KMS-11 (cell line): ENCODE data around the gene SRGAP1.

Experiments
- H2AFZ ChIP-seq: fragments of 200-600 bp; sonication (generic); 2 replicates; pipeline ENCODE4 v1.6.1; 2016; ENCODE audit warnings: antibody characterized with exemption, mixed run types, low read depth
- H3K27ac ChIP-seq: fragments of 200-600 bp; sonication (generic); 2 replicates; pipeline ENCODE4 v1.6.1; 2016; ENCODE audit warnings: mild to moderate bottlenecking, mixed run types
- H3K27me3 ChIP-seq: fragments of 200-600 bp; sonication (generic); 2 replicates; pipeline ENCODE4 v1.6.1; 2017; ENCODE audit warnings: mild to moderate bottlenecking, low read depth, mixed run types, moderate library complexity; ENCODE audit not compliant: insufficient read depth
- H3K36me3 ChIP-seq: fragments of 200-600 bp; sonication (generic); 2 replicates; pipeline ENCODE4 v1.6.1; 2017; ENCODE audit warnings: mild to moderate bottlenecking, mixed run types; ENCODE audit not compliant: insufficient read depth
- H3K4me1 ChIP-seq: fragments of 200-600 bp; sonication (generic); 2 replicates; pipeline ENCODE4 v1.6.1; 2016; ENCODE audit warnings: mild to moderate bottlenecking, low read depth, mixed run types; ENCODE audit not compliant: poor library complexity, severe bottlenecking
- H3K4me2 ChIP-seq: fragments of 200-600 bp; sonication (generic); 2 replicates; pipeline ENCODE4 v1.7.0; 2016; ENCODE audit warnings: mild to moderate bottlenecking, mixed run types
- H3K4me3 ChIP-seq: fragments of 200-600 bp; sonication (generic); IDR thresholded peaks from 2 replicates; pipeline ENCODE4 v1.6.1; 2017; ENCODE audit warnings: low read depth, low read length, mixed read lengths; ENCODE audit not compliant: insufficient read depth
- H3K79me2 ChIP-seq: fragments of 200-600 bp; sonication (generic); 2 replicates; pipeline ENCODE4 v1.6.1; 2016; ENCODE audit warnings: low read depth, mixed run types; ENCODE audit not compliant: insufficient read depth
- H3K9ac ChIP-seq: fragments of 200-600 bp; sonication (generic); 2 replicates; pipeline ENCODE4 v1.6.1; 2016; ENCODE audit warnings: mild to moderate bottlenecking, mixed run types
- H4K20me1 ChIP-seq: fragments of 200-600 bp; sonication (generic); 2 replicates; pipeline ENCODE4 v1.6.1; 2016; ENCODE audit warnings: mild to moderate bottlenecking, mixed run types; ENCODE audit not compliant: insufficient read depth
- TF ChIP-seq, protein P1 (sequence below): fragments of 200-600 bp; sonication (generic); conservative IDR thresholded peaks from 2 replicates; pipeline ENCODE4 v1.6.1; 2017; ENCODE audit warnings: low read depth, mild to moderate bottlenecking, antibody characterized with exemption, low read length, moderate library complexity, mixed read lengths

Gene SRGAP1

DNA sequence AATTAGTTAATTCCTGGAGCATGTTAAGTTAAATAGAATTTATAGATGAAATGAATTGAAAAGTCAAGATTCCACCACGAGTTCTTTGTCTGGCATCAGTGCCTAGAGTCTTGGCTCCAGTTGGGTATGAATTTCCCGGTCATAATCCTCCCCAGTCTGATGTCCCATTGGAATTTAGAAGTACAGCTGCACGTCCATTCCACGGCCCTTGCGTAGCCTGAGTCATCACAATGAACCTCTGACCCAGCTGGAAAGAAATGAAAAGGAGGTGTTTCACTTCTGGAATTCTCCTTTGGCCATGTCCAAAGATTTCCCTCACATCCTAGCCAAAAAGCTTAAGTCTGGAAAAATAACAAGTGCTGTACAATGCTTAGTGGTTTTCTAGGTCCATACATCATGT is 254.9 kb downstream of the SRGAP1 start:
- no peak overlapping the region for H3K4me2 ChIP-seq

GRCh38 chr12:64102339-64102738 is 257.8 kb downstream of the SRGAP1 start:
- H3K79me2 ChIP-seq, result no peaks in the 10 kb centered on the region
- no peaks in the 10 kb centered on the region for H3K36me3 ChIP-seq
- H3K9ac ChIP-seq, result no peak overlapping the region
- no peak overlapping the region for H3K4me2 ChIP-seq
- TF ChIP-seq, protein P1, sequence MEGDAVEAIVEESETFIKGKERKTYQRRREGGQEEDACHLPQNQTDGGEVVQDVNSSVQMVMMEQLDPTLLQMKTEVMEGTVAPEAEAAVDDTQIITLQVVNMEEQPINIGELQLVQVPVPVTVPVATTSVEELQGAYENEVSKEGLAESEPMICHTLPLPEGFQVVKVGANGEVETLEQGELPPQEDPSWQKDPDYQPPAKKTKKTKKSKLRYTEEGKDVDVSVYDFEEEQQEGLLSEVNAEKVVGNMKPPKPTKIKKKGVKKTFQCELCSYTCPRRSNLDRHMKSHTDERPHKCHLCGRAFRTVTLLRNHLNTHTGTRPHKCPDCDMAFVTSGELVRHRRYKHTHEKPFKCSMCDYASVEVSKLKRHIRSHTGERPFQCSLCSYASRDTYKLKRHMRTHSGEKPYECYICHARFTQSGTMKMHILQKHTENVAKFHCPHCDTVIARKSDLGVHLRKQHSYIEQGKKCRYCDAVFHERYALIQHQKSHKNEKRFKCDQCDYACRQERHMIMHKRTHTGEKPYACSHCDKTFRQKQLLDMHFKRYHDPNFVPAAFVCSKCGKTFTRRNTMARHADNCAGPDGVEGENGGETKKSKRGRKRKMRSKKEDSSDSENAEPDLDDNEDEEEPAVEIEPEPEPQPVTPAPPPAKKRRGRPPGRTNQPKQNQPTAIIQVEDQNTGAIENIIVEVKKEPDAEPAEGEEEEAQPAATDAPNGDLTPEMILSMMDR, result no peak
- no peaks in the 10 kb centered on the region for H3K4me1 ChIP-seq
- H2AFZ ChIP-seq, result no peak overlapping the region
- H3K27me3 ChIP-seq, result no peaks in the 10 kb centered on the region
- no peak overlapping the region for H3K4me3 ChIP-seq
- no peaks in the 10 kb centered on the region for H4K20me1 ChIP-seq
- H3K27ac ChIP-seq, result no peak overlapping the region

More for the DNA sequence above, 254.9 kb downstream of the SRGAP1 start:
- no peak overlapping the region for H3K4me3 ChIP-seq
- no peak overlapping the region for H3K9ac ChIP-seq
- no peaks in the 10 kb centered on the region for H3K79me2 ChIP-seq
- H3K36me3 ChIP-seq, result no peaks in the 10 kb centered on the region
- no peaks in the 10 kb centered on the region for H4K20me1 ChIP-seq
- TF ChIP-seq, protein P1, result no peak
- H2AFZ ChIP-seq, result no peak overlapping the region
- no peaks in the 10 kb centered on the region for H3K27me3 ChIP-seq
- no peak overlapping the region for H3K27ac ChIP-seq
- no peaks in the 10 kb centered on the region for H3K4me1 ChIP-seq

- TF ChIP-seq, protein P1, result no peak
- no peaks in the 10 kb centered on the region for H3K36me3 ChIP-seq
- no peak overlapping the region for H3K27ac ChIP-seq
- no peak overlapping the region for H2AFZ ChIP-seq
- no peaks in the 10 kb centered on the region for H4K20me1 ChIP-seq
- no peaks in the 10 kb centered on the region for H3K4me1 ChIP-seq
- H3K4me2 ChIP-seq, result no peak overlapping the region
- no peaks in the 10 kb centered on the region for H3K27me3 ChIP-seq
- no peak overlapping the region for H3K9ac ChIP-seq
- H3K4me3 ChIP-seq, result no peak overlapping the region
- H3K79me2 ChIP-seq, result no peaks in the 10 kb centered on the region
Measured at GRCh38 chr12:64103825-64104740, 259.6 kb downstream of the SRGAP1 start.

- H3K27ac ChIP-seq, result no peak overlapping the region
- TF ChIP-seq, protein P1, result no peak
- no peaks in the 10 kb centered on the region for H3K36me3 ChIP-seq
- no peaks in the 10 kb centered on the region for H4K20me1 ChIP-seq
- H2AFZ ChIP-seq, result no peak overlapping the region
- H3K27me3 ChIP-seq, result no peaks in the 10 kb centered on the region
- H3K4me3 ChIP-seq, result no peak overlapping the region
- no peaks in the 10 kb centered on the region for H3K4me1 ChIP-seq
- no peaks in the 10 kb centered on the region for H3K79me2 ChIP-seq
- H3K4me2 ChIP-seq, result no peak overlapping the region
- H3K9ac ChIP-seq, result no peak overlapping the region
Measured at GRCh38 chr12:64105026-64105425, 260.5 kb downstream of the SRGAP1 start.
